Esophagus squamous epithelium (tissue), 5 donors: ENCODE measurements around the gene SUSD6. TPM values are rescaled to one million over a fixed set of nuclear protein-coding genes. Genes with fewer than 3 reads are reported as not detected.
A peak's percentile ranks its signal among the peaks of the same experiment; 100 is the strongest.

ENCODE experiments used
- DNase-seq: peaks from one replicate; lab custom pipeline; 2025; lab: John Stamatoyannopoulos, UW
- H3K27ac ChIP-seq, 4 donors: fragments of 200-600 bp; sonication (generic); one replicate each; pipeline ENCODE4 v1.5.1; 2016 to 2019; ENCODE audit warnings: mild to moderate bottlenecking in 1 of 4
- H3K27me3 ChIP-seq, 4 donors: fragments of 200-600 bp; sonication (generic); 1 replicate in 3 of 4; 2 replicates in 1 of 4; pipeline versions ENCODE4 v1.5.1 to v1.6.0; 2017 to 2021; ENCODE audit warnings: antibody characterized with exemption in 1 of 4
- H3K36me3 ChIP-seq, 3 donors: fragments of 200-600 bp; sonication (generic); one replicate each; pipeline ENCODE4 v1.5.1; 2016 to 2019
- H3K4me1 ChIP-seq, 3 donors: fragments of 200-600 bp; sonication (generic); one replicate each; pipeline ENCODE4 v1.5.1; 2017 to 2019
- H3K4me3 ChIP-seq, 4 donors: fragments of 200-600 bp; sonication (generic); 1 replicate in 3 of 4; 2 replicates in 1 of 4; pipeline ENCODE4 v1.5.1; 2016 to 2019; ENCODE audit warnings: mild to moderate bottlenecking in 2 of 4, moderate library complexity in 1 of 4
- H3K9me3 ChIP-seq, 3 donors: fragments of 200-600 bp; sonication (generic); one replicate each; pipeline ENCODE4 v1.5.1; 2016 to 2019
- CTCF ChIP-seq, 6 experiments: fragments of 450-650 bp in 4 of 6; fragments of 200-600 bp in 2 of 6; sonication (generic) in 2 of 6; IDR thresholded peaks; one replicate each; pipeline ENCODE4 v1.5.1; 2016 to 2019; ENCODE audit warnings: antibody characterized with exemption in 6 of 6, mild to moderate bottlenecking in 4 of 6, moderate library complexity in 4 of 6
- POLR2A ChIP-seq, 4 donors: fragments of 450-650 bp; IDR thresholded peaks; one replicate each; pipeline ENCODE4 v1.6.1; 2017; ENCODE audit warnings: antibody characterized with exemption in 4 of 4, mild to moderate bottlenecking in 4 of 4, moderate library complexity in 3 of 4
- WGBS, 2 donors: methylation state at CpG; one replicate each; pipeline ENCODE4 v1.1.5; 2018; 5-methylcytosine and 5-hydroxymethylcytosine counted together
- intact Hi-C: fragments of 100-400 bp; cut with DNase I; formaldehyde crosslinking; loops from one replicate; pipeline ENCODE4 v1.15.0; 2022
- total RNA-seq, 4 donors: library from RNA; depleted of rRNA; stranded (reverse); fragments of >200 nt; gene quantifications; one replicate each; pipeline ENCODE4 v1.1.0, GENCODE V29; 2016
- donor health status: DM: yes; HTN: yes; CAD: no.

Gene SUSD6
- total RNA-seq, 4 donors from 2014 or later = 22.4 to 43.1 (median 27.8) TPM

GRCh38 chr14:69711881-69712560 lies 100.6 kb downstream of the SUSD6 start:
- 22 to 35% methylated on average over 6 to 8 of the region's 11 CpGs for WGBS, 2 donors
- no peak for TF ChIP-seq POLR2A (IDR thresholded peaks at IDR 0.05)
- no peak for TF ChIP-seq CTCF (IDR thresholded peaks at IDR 0.05)
- peaks cover 63 to 89% (median 76%) of the 10 kb centered on the region in 3 donors for H3K4me1 ChIP-seq
- H3K4me3 ChIP-seq = peak overlapping the region in 1 of 4 donors; percentile 15
- peak overlapping the region; percentile 82 to 92 (median 87) for H3K27ac ChIP-seq
- DNase-seq = no peak
- peaks cover 5 to 57% (median 27%) of the 10 kb centered on the region in 3 donors for H3K36me3 ChIP-seq
- H3K9me3 ChIP-seq = no peaks in the 10 kb centered on the region
- no peaks in the 10 kb centered on the region for H3K27me3 ChIP-seq
- intact Hi-C loops = no loop called here

- peaks cover 67 to 96% (median 80%) of the 10 kb centered on the region in 3 donors for H3K4me1 ChIP-seq
- WGBS, 2 donors = 20 to 29% methylated on average over 2 to 6 of the region's 6 CpGs
- intact Hi-C loops = no loop called here
Observed at GRCh38 chr14:69712599-69713088, 101.2 kb downstream of the SUSD6 start.

GRCh38 chr14:69713209-69713781 lies 101.9 kb downstream of the SUSD6 start:
- peak overlapping the region; percentile 82 to 92 (median 87) for H3K27ac ChIP-seq
- no peaks in the 10 kb centered on the region for H3K9me3 ChIP-seq
- peak overlapping the region in 1 of 4 donors; percentile 10 for H3K4me3 ChIP-seq
- TF ChIP-seq CTCF (IDR thresholded peaks at IDR 0.05) (peak in 1 of 6 experiments; percentile 25), POLR2A (IDR thresholded peaks at IDR 0.05) (no peak)
- 36 to 49% methylated on average over 3 to 4 of the region's 4 CpGs for whole genome bisulfite sequencing, 2 donors
- H3K4me1 ChIP-seq = peaks cover 67 to 100% (median 84%) of the 10 kb centered on the region in 3 donors
- no peak for DNase-seq
- no peaks in the 10 kb centered on the region for H3K27me3 ChIP-seq
- peaks cover 5 to 44% (median 20%) of the 10 kb centered on the region in 3 donors for H3K36me3 ChIP-seq
- intact Hi-C loops = no loop called here

More at GRCh38 chr14:69712599-69713088, 101.2 kb downstream of the SUSD6 start:
- Histone ChIP-seq H3K36me3 (peaks cover 5 to 51% (median 22%) of the 10 kb centered on the region in 3 donors), H3K27ac (peak overlapping the region; percentile 82 to 92 (median 87)), H3K9me3 (no peaks in the 10 kb centered on the region), H3K4me3 (peak overlapping the region in 1 of 4 donors; percentile 15), H3K27me3 (no peaks in the 10 kb centered on the region)
- no peak for DNase-seq
- TF ChIP-seq CTCF (IDR thresholded peaks at IDR 0.05) (no peak), POLR2A (IDR thresholded peaks at IDR 0.05) (peak in 1 of 4 donors; percentile 44)

GRCh38 chr14:69713993-69714679 lies 102.7 kb downstream of the SUSD6 start:
- Histone ChIP-seq H3K36me3 (peaks cover 5 to 36% (median 12%) of the 10 kb centered on the region in 3 donors), H3K4me1 (peaks cover 69 to 99% (median 87%) of the 10 kb centered on the region in 3 donors), H3K4me3 (no peak overlapping the region), H3K9me3 (no peaks in the 10 kb centered on the region), H3K27ac (peak overlapping the region; percentile 33 to 90 (median 83)), H3K27me3 (no peaks in the 10 kb centered on the region)
- no peak for DNase-seq
- WGBS, 2 donors = 64 to 82% methylated on average over 9 of the region's 9 CpGs
- intact Hi-C loops = no loop called here
- no peak for TF ChIP-seq CTCF (IDR thresholded peaks at IDR 0.05)
- no peak for TF ChIP-seq POLR2A (IDR thresholded peaks at IDR 0.05)
